ENCODE results near the gene ADARB2.

ADARB2 gene

DNA sequence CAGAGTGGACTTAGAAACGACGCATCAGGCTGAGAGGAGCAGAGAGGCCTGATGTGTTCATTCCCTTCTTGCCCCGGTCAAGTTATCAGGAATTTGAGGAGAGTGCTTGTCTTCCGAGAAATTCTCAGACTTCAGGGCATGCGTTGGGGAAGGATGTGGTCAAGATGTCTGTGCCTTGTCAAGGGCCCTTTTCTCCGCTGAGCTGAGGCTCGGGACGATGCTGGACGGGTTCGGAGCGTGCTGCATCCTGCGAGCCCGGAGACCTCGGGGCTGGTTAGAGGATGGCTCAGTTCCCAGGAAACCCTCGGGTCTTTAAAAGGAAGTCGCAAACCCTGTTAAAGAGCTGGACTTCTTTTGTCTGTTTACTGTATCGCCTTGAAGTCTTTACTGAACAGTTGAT is 325.4 kb downstream of the ADARB2 start:
- no peak for DNase-seq (ENCODE audit: extremely low spot score)
- ChIA-PET POLR2A (no interaction called here), CTCF (interaction anchor here (1.2 to 2.8 kb wide), 2 partner anchors 9 to 31 kb away, joined by 3 to 20 read pairs; no protein-coding TSS in a partner anchor)
- no peak for TF ChIP-seq CTCF (IDR thresholded peaks at IDR 0.05; ENCODE audit: control extremely low read depth, extremely low read depth, low read depth, missing control alignments)

- no peak for TF ChIP-seq CTCF (IDR thresholded peaks at IDR 0.05; ENCODE audit: control extremely low read depth, extremely low read depth, low read depth, missing control alignments)
- ChIA-PET POLR2A (no interaction called here), CTCF (interaction anchor here (2.8 kb wide), 1 partner anchor 10 kb away, joined by 20 read pairs; no protein-coding TSS in a partner anchor)
- DNase-seq (ENCODE audit: extremely low spot score): no peak
Observed at GRCh38 chr10:1411451-1411850, 325.9 kb downstream of the ADARB2 start.

DNA sequence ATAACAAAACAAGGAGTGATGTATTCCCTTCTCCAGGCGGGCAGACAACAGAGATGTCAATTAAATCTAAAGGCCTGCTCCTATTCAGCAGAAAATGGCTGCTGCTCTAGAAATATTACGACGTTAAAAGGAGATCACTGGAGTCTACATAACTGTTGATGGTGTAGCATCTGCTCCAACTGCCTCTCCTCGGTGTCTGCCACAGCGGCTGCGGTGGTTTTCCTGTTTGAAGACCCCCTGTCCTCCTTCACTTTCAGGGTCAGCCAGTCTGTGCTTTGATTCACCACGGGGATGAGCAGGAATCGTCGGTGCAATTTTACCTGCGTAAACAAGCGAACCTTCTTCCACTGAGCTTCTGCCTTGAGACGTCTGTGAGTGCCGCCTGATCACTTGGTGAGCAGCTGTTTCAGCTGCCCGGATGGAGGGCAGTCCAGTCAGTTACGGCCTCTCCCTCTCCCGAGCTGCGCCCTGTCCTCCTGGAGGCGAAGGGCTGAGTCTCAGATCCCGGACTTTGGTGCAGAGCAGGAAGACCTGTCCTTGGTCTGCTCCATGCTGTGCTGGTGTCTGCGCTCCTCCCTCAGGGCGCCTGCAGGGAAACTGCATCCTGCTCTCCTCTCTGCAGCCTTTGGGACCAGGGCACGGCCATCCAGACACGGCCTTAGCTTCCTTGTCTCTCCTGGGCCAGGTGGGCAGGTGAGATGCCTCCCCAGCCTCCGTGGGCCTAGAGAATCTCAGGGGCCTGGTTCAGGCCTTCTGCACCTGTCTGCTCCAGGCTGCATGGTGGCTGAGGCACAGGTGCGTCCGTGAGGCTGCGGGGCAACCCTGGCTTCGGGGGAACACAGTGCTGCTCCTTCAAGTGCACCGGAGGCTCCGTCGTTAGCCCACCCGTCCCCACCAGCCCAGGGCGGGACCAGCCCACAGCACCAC is 326.6 kb downstream of the ADARB2 start:
- no peak for TF ChIP-seq CTCF (IDR thresholded peaks at IDR 0.05; ENCODE audit: control extremely low read depth, extremely low read depth, low read depth, missing control alignments)
- DNase-seq (ENCODE audit: extremely low spot score): no peak
- ChIA-PET CTCF (interaction anchor here (2.8 kb wide), 1 partner anchor 10 kb away, joined by 20 read pairs; no protein-coding TSS in a partner anchor), POLR2A (no interaction called here)

DNA sequence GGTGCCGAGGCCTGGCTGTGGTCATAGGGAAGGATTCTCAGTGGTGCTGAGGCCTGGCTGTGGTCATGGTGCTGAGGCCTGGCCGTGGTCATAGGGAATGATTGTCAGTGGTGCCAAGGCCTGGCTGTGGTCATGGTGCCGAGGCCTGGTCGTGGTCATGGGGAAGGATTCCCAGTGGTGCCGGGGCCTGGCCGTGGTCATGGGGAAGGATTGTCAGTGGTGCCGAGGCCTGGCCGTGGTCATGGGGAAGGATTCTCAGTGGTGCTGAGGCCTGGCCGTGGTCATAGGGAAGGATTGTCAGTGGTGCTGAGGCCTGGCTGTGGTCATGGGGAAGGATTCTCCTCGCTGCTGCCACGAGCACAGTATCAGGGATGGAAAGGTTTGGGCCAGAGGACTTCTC is 327.3 kb downstream of the ADARB2 start:
- DNase-seq (ENCODE audit: extremely low spot score): no peak
- ChIA-PET CTCF (no interaction called here), POLR2A (no interaction called here)
- TF ChIP-seq CTCF (IDR thresholded peaks at IDR 0.05; ENCODE audit: control extremely low read depth, extremely low read depth, low read depth, missing control alignments): no peak

DNA sequence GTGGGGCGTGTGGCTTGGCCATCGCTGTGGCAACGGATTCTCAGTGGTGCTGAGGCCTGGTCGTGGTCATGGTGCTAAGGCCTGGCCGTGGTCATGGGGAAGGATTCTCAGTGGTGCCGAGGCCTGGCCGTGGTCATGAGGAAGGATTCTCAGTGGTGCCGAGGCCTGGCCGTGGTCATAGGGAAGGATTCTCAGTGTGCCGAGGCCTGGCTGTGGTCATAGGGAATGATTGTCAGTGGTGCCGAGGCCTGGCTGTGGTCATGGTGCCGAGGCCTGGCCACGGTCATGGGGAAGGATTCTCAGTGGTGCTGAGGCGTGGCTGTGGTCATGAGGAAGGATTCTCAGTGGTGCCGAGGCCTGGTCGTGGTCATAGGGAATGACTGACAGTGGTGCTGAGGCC is 327.9 kb downstream of the ADARB2 start:
- CTCF ChIA-PET: no interaction called here
- POLR2A ChIA-PET: no interaction called here
- DNase-seq (ENCODE audit: extremely low spot score): no peak
- no peak for TF ChIP-seq CTCF (IDR thresholded peaks at IDR 0.05; ENCODE audit: control extremely low read depth, extremely low read depth, low read depth, missing control alignments)

GRCh38 chr10:1408651-1409367 is 328.5 kb downstream of the ADARB2 start:
- peak; percentile 12 for DNase-seq (ENCODE audit: extremely low spot score)
- TF ChIP-seq CTCF (IDR thresholded peaks at IDR 0.05; ENCODE audit: control extremely low read depth, extremely low read depth, low read depth, missing control alignments): no peak
- POLR2A ChIA-PET: no interaction called here
- CTCF ChIA-PET: interaction anchor here (1.6 kb wide), 1 partner anchor 11 kb away, joined by 5 read pairs; no protein-coding TSS in a partner anchor

Measured in GM10248 (cell line).